HG02943 (cell line): ENCODE results near the gene LRP6.
"Not testable (repeated sequence)": the region's sequence is repeated elsewhere in the genome, so short reads cannot be mapped to it uniquely, and the experiment has no call there.

ENCODE experiments used
- ATAC-seq: cut with Tn5 transposase; IDR thresholded peaks from one replicate; pipeline ENCODE4 v1.9.1; 2021; ENCODE audit warnings: mild to moderate bottlenecking, low read depth, moderate library complexity; ENCODE audit not compliant: unreplicated experiment

The LRP6 gene

GRCh38 chr12:12266389-12266872 lies 413 bp downstream of the LRP6 start:
- peak; percentile 33 for ATAC-seq

- no peak for ATAC-seq
These were observed 1.1 kb downstream of the LRP6 start for GRCh38 chr12:12265571-12266388.

GRCh38 chr12:12265035-12265434 lies 1.8 kb downstream of the LRP6 start:
- ATAC-seq = no peak

- no peak for ATAC-seq
These were observed 2.9 kb downstream of the LRP6 start for GRCh38 chr12:12263909-12264308.

- ATAC-seq = not testable (repeated sequence)
These were observed 10.5 kb downstream of the LRP6 start for GRCh38 chr12:12256291-12256757.

GRCh38 chr12:12254553-12254952 lies 12.3 kb downstream of the LRP6 start:
- no peak for ATAC-seq

- no peak for ATAC-seq
These were observed 17.4 kb downstream of the LRP6 start for GRCh38 chr12:12249216-12250050.

GRCh38 chr12:12247584-12247983 lies 19.3 kb downstream of the LRP6 start:
- no peak for ATAC-seq

- no peak for ATAC-seq
These were observed 22.5 kb downstream of the LRP6 start for GRCh38 chr12:12244341-12244740.

- no peak for ATAC-seq
These were observed 26.0 kb downstream of the LRP6 start for GRCh38 chr12:12240662-12241340.

GRCh38 chr12:12239127-12239526 lies 27.7 kb downstream of the LRP6 start:
- no peak for ATAC-seq

- ATAC-seq = no peak
These were observed 28.2 kb downstream of the LRP6 start for GRCh38 chr12:12238605-12239004.

GRCh38 chr12:12236896-12237295 lies 29.9 kb downstream of the LRP6 start:
- ATAC-seq = no peak

GRCh38 chr12:12230275-12230674 lies 36.6 kb downstream of the LRP6 start:
- no peak for ATAC-seq

GRCh38 chr12:12229556-12230092 lies 37.2 kb downstream of the LRP6 start:
- ATAC-seq = no peak

- no peak for ATAC-seq
These were observed 38.4 kb downstream of the LRP6 start for GRCh38 chr12:12228402-12228801.

GRCh38 chr12:12226187-12226586 lies 40.7 kb downstream of the LRP6 start:
- ATAC-seq = no peak

GRCh38 chr12:12224240-12224940 lies 42.5 kb downstream of the LRP6 start:
- no peak for ATAC-seq

- no peak for ATAC-seq
These were observed 45.3 kb downstream of the LRP6 start for GRCh38 chr12:12221560-12221959.

- ATAC-seq = no peak
These were observed 47.2 kb downstream of the LRP6 start for GRCh38 chr12:12219664-12220063.
